Gastroesophageal sphincter (tissue), 3 donors: ENCODE results near the gene HYAL4.

ENCODE experiments used
- CTCF ChIP-seq, 4 experiments: fragments of 200-600 bp in 2 of 4; fragments of 450-650 bp in 2 of 4; sonication (generic) in 1 of 4; IDR thresholded peaks; one replicate each; pipeline ENCODE4 v1.5.1; 2017 to 2019; ENCODE audit warnings: antibody characterized with exemption in 4 of 4, mild to moderate bottlenecking in 2 of 4, moderate library complexity in 2 of 4
- EP300 ChIP-seq: sonication (generic); formaldehyde crosslinking; IDR thresholded peaks from one replicate; pipeline ENCODE4 v1.6.1; 2017; ENCODE audit warnings: antibody characterized with exemption, mild to moderate bottlenecking
- POLR2A ChIP-seq, 2 donors: fragments of 450-650 bp; IDR thresholded peaks; one replicate each; pipeline ENCODE4 v1.6.1; 2017; ENCODE audit warnings: antibody characterized with exemption in 2 of 2, mild to moderate bottlenecking in 2 of 2, moderate library complexity in 1 of 2
- POLR2AphosphoS5 ChIP-seq: sonication (generic); formaldehyde crosslinking; IDR thresholded peaks from one replicate; pipeline ENCODE4 v1.6.1; 2017; ENCODE audit warnings: antibody characterized with exemption

GRCh38 chr7:123872908-123873307, 27.9 kb downstream of the HYAL4 start:
- TF ChIP-seq CTCF (IDR thresholded peaks at IDR 0.05) = no peak
- no peak for TF ChIP-seq POLR2A (IDR thresholded peaks at IDR 0.05)
- TF ChIP-seq POLR2AphosphoS5 = no peak
- no peak for TF ChIP-seq EP300
